ENCODE results near the gene RTN1.

Gene RTN1

GRCh38 chr14:59849411-59850130 lies 21.0 kb downstream of the RTN1 start:
- DNase-seq (ENCODE audit: low read depth), result no peak

- no peak for DNase-seq (ENCODE audit: low read depth)
These were observed 21.9 kb downstream of the RTN1 start for GRCh38 chr14:59848671-59849070.

- DNase-seq (ENCODE audit: low read depth), result no peak
These were observed 22.9 kb downstream of the RTN1 start for GRCh38 chr14:59847711-59848110.

- no peak for DNase-seq (ENCODE audit: low read depth)
These were observed 24.0 kb downstream of the RTN1 start for GRCh38 chr14:59846595-59846994.

- no peak for DNase-seq (ENCODE audit: low read depth)
These were observed 25.3 kb downstream of the RTN1 start for GRCh38 chr14:59845245-59845644.

GRCh38 chr14:59844186-59844812 lies 26.3 kb downstream of the RTN1 start:
- no peak for DNase-seq (ENCODE audit: low read depth)

GRCh38 chr14:59836116-59836515 lies 34.5 kb downstream of the RTN1 start:
- no peak for DNase-seq (ENCODE audit: low read depth)

- DNase-seq (ENCODE audit: low read depth), result no peak
These were observed 37.8 kb downstream of the RTN1 start for GRCh38 chr14:59832653-59833294.

- DNase-seq (ENCODE audit: low read depth), result no peak
These were observed 39.4 kb downstream of the RTN1 start for GRCh38 chr14:59831121-59831730.

GRCh38 chr14:59830338-59830734 lies 40.2 kb downstream of the RTN1 start:
- DNase-seq (ENCODE audit: low read depth), result no peak

GRCh38 chr14:59829469-59830337 lies 40.9 kb downstream of the RTN1 start:
- DNase-seq (ENCODE audit: low read depth), result no peak

GRCh38 chr14:59828276-59828675 lies 42.3 kb downstream of the RTN1 start:
- DNase-seq (ENCODE audit: low read depth), result no peak

- DNase-seq (ENCODE audit: low read depth), result no peak
These were observed 43.2 kb downstream of the RTN1 start for GRCh38 chr14:59827401-59827800.

GRCh38 chr14:59826150-59826549 lies 44.4 kb downstream of the RTN1 start:
- DNase-seq (ENCODE audit: low read depth), result no peak

GRCh38 chr14:59823179-59823578 lies 47.4 kb downstream of the RTN1 start:
- no peak for DNase-seq (ENCODE audit: low read depth)

- no peak for DNase-seq (ENCODE audit: low read depth)
These were observed 51.0 kb downstream of the RTN1 start for GRCh38 chr14:59819446-59820088.

- no peak for DNase-seq (ENCODE audit: low read depth)
These were observed 53.6 kb downstream of the RTN1 start for GRCh38 chr14:59816941-59817340.

GRCh38 chr14:59814988-59815387 lies 55.6 kb downstream of the RTN1 start:
- DNase-seq (ENCODE audit: low read depth), result no peak

GRCh38 chr14:59811815-59812214 lies 58.8 kb downstream of the RTN1 start:
- DNase-seq (ENCODE audit: low read depth), result no peak

GRCh38 chr14:59811073-59811472 lies 59.5 kb downstream of the RTN1 start:
- no peak for DNase-seq (ENCODE audit: low read depth)

GRCh38 chr14:59803052-59803540 lies 67.5 kb downstream of the RTN1 start:
- no peak for DNase-seq (ENCODE audit: low read depth)
